Measurements from ENCODE around the gene NCAPG2.
A peak's percentile ranks its signal among the peaks of the same experiment; 100 is the strongest.

NCAPG2 gene

DNA sequence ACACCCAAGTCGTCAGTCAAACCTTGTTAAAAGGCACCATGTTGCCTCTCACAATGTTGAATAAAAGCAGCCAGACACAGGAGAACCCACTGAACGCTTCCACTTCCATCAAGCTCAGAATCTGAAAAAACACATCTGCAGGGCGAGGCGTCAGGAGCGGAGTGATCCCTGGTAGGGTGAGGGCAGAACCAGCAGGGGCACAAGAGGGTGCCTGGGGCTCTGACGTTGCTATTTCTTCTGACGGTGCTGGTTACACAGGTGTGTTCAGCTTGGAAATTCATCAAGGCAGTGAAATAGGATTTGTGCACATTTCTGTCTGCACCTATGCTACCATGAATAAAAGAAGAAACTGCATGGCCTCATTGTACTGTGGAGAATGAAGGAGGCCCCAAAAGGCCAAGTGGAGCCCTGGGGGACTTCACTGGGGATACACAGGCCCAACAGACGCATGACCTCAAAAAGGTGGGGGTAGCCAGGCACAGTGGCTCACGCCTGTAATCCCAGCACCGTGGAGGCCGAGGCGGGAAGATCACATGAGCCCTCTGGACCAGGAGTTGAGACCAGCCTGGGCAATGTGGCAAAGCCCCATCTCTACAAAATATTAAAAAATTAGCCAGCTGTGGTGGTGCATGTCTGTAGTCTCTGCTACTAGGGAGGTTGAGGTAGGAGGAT is 19.2 kb upstream of the NCAPG2 start:
- Histone ChIP-seq H3K27ac (ENCODE audit: low read length, poor library complexity, severe bottlenecking) (no peak overlapping the region), H3K9ac (ENCODE audit: low read length) (no peak overlapping the region)

DNA sequence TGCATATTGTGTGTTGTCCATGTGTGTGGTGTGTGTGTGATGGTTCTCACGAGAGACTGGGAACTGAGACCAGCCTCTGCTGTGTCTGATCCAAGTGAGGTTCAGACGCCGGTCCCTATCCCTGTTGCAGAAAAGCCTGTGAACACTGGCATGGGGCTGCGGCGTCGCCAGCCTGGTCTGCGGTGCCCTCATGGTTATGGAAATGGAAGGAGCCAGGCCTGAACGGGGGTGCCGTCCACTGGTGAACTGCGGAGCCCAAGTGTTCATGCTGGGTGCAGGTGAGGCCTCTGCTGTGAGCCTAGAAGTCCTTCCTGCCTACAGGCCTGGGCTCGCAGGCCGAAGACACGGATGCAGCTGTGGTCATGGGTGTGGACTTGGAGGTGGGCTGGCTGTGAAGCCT is 18.7 kb upstream of the NCAPG2 start:
- peaks cover 0 to 2% of the 10 kb centered on the region in 2 experiments for H3K36me3 ChIP-seq (ENCODE audit: control insufficient read depth in 1 of 2, insufficient read depth in 2 of 2, low read depth in 1 of 2, low read length in 2 of 2)
- peak overlapping the region; percentile 45 for H4K91ac ChIP-seq (ENCODE audit: low read length)
- no peak overlapping the region for H3K4ac ChIP-seq (ENCODE audit: low read depth in 1 of 2, low read length in 2 of 2)
- no peak overlapping the region for H2BK120ac ChIP-seq (ENCODE audit: low read depth, low read length)
- H3K4me2 ChIP-seq (ENCODE audit: low read length, poor library complexity, severe bottlenecking), result no peak overlapping the region
- H2BK5ac ChIP-seq (ENCODE audit: low read depth, low read length, poor library complexity, severe bottlenecking), result no peak overlapping the region
- no peak overlapping the region for H2AK5ac ChIP-seq (ENCODE audit: low read length, severe bottlenecking)
- H3K18ac ChIP-seq (ENCODE audit: low read depth in 1 of 2, low read length in 2 of 2), result no peak overlapping the region
- H2BK15ac ChIP-seq (ENCODE audit: low read depth, poor library complexity, severe bottlenecking), result no peak overlapping the region
- no peak overlapping the region for H3K14ac ChIP-seq (ENCODE audit: low read length in 2 of 2)
- H3K9me3 ChIP-seq (ENCODE audit: control insufficient read depth, low read length), result no peaks in the 10 kb centered on the region
- H4K8ac ChIP-seq (ENCODE audit: low read length), result no peak overlapping the region
- no peaks in the 10 kb centered on the region for H3K27me3 ChIP-seq (ENCODE audit: control insufficient read depth in 1 of 2, insufficient read depth in 1 of 2, low read length in 2 of 2)
- no peak overlapping the region for H3K23ac ChIP-seq (ENCODE audit: low read length in 2 of 2)
- DNase-seq, result no peak
- H2BK12ac ChIP-seq (ENCODE audit: low read length in 2 of 2), result no peak overlapping the region
- no peaks in the 10 kb centered on the region for H3K79me1 ChIP-seq (replicated peaks; ENCODE audit: low read length, poor library complexity, severe bottlenecking)
- H3K4me1 ChIP-seq (ENCODE audit: control insufficient read depth, insufficient read depth, low read depth, low read length), result no peaks in the 10 kb centered on the region
- H2AFZ ChIP-seq (ENCODE audit: low read depth, low read length), result no peak overlapping the region
- H3K4me3 ChIP-seq (ENCODE audit: insufficient read depth in 1 of 2, low read depth in 1 of 2, low read length in 2 of 2), result no peak overlapping the region
- 89% methylated on average over 12 of the region's 13 CpGs for WGBS
- H3K27ac ChIP-seq (ENCODE audit: low read length, poor library complexity, severe bottlenecking), result no peak overlapping the region
- H3K9ac ChIP-seq (ENCODE audit: low read length), result no peak overlapping the region

More for the DNA sequence above, 19.2 kb upstream of the NCAPG2 start:
- Histone ChIP-seq H3K4me1 (ENCODE audit: control insufficient read depth, insufficient read depth, low read depth, low read length) (no peaks in the 10 kb centered on the region), H2AK5ac (ENCODE audit: low read length, severe bottlenecking) (no peak overlapping the region), H3K4ac (ENCODE audit: low read depth in 1 of 2, low read length in 2 of 2) (no peak overlapping the region), H3K36me3 (ENCODE audit: control insufficient read depth in 1 of 2, insufficient read depth in 2 of 2, low read depth in 1 of 2, low read length in 2 of 2) (peaks cover 0 to 4% of the 10 kb centered on the region in 2 experiments), H3K4me3 (ENCODE audit: insufficient read depth in 1 of 2, low read depth in 1 of 2, low read length in 2 of 2) (no peak overlapping the region), H4K91ac (ENCODE audit: low read length) (no peak overlapping the region), H4K8ac (ENCODE audit: low read length) (no peak overlapping the region), H3K23ac (ENCODE audit: low read length in 2 of 2) (no peak overlapping the region), H3K9me3 (ENCODE audit: control insufficient read depth, low read length) (no peaks in the 10 kb centered on the region), H2BK12ac (ENCODE audit: low read length in 2 of 2) (no peak overlapping the region), H3K18ac (ENCODE audit: low read depth in 1 of 2, low read length in 2 of 2) (no peak overlapping the region), H3K4me2 (ENCODE audit: low read length, poor library complexity, severe bottlenecking) (no peak overlapping the region), H3K14ac (ENCODE audit: low read length in 2 of 2) (no peak overlapping the region), H2BK120ac (ENCODE audit: low read depth, low read length) (no peak overlapping the region), H2AFZ (ENCODE audit: low read depth, low read length) (no peak overlapping the region), H2BK5ac (ENCODE audit: low read depth, low read length, poor library complexity, severe bottlenecking) (no peak overlapping the region), H3K27me3 (ENCODE audit: control insufficient read depth in 1 of 2, insufficient read depth in 1 of 2, low read length in 2 of 2) (no peaks in the 10 kb centered on the region), H2BK15ac (ENCODE audit: low read depth, poor library complexity, severe bottlenecking) (no peak overlapping the region), H3K79me1 (replicated peaks; ENCODE audit: low read length, poor library complexity, severe bottlenecking) (no peaks in the 10 kb centered on the region)
- WGBS, result 91% methylated on average over 11 of the region's 12 CpGs
- no peak for DNase-seq

DNA sequence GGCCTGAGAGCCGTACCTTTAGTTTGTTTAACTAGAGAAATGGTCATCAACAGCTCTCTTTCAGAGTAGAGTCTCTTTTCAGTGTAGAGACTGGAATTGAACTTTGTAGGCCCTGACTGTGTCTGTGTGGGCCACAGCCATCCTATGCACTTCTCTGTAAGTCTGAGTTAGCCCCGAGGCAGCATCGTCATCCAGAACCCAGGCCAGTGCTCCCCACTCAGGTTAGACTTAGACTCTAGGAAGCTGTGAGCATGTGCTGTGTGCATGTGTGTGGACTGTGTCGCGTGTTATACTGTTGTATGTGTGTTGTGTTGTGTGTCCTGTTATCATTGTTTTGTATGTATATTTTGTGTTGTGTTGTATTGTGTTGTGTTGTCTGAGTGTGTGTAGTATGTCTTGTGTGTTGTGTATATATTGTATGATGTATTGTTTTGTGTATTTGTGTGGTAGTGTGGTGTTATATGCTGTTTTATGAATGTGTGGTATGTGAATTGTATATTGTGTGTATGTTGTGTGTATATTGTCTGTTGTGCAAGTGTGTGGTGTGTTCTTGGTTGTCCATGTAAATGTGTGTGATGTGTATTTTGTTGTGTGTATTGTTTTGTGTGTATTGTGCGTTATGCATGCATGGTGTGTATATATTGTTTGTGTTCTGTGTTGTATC is 18.1 kb upstream of the NCAPG2 start:
- Histone ChIP-seq H3K4ac (ENCODE audit: low read depth in 1 of 2, low read length in 2 of 2) (no peak overlapping the region), H3K14ac (ENCODE audit: low read length in 2 of 2) (no peak overlapping the region), H2AK5ac (ENCODE audit: low read length, severe bottlenecking) (no peak overlapping the region), H2BK15ac (ENCODE audit: low read depth, poor library complexity, severe bottlenecking) (no peak overlapping the region), H3K4me3 (ENCODE audit: insufficient read depth in 1 of 2, low read depth in 1 of 2, low read length in 2 of 2) (no peak overlapping the region), H2BK120ac (ENCODE audit: low read depth, low read length) (no peak overlapping the region), H3K9ac (ENCODE audit: low read length) (no peak overlapping the region), H3K9me3 (ENCODE audit: control insufficient read depth, low read length) (no peaks in the 10 kb centered on the region), H3K4me1 (ENCODE audit: control insufficient read depth, insufficient read depth, low read depth, low read length) (no peaks in the 10 kb centered on the region), H4K8ac (ENCODE audit: low read length) (no peak overlapping the region), H2AFZ (ENCODE audit: low read depth, low read length) (no peak overlapping the region), H2BK5ac (ENCODE audit: low read depth, low read length, poor library complexity, severe bottlenecking) (no peak overlapping the region), H3K36me3 (ENCODE audit: control insufficient read depth in 1 of 2, insufficient read depth in 2 of 2, low read depth in 1 of 2, low read length in 2 of 2) (no peaks in the 10 kb centered on the region), H3K4me2 (ENCODE audit: low read length, poor library complexity, severe bottlenecking) (no peak overlapping the region), H3K79me1 (replicated peaks; ENCODE audit: low read length, poor library complexity, severe bottlenecking) (no peaks in the 10 kb centered on the region), H3K23ac (ENCODE audit: low read length in 2 of 2) (no peak overlapping the region), H3K27ac (ENCODE audit: low read length, poor library complexity, severe bottlenecking) (no peak overlapping the region), H3K27me3 (ENCODE audit: control insufficient read depth in 1 of 2, insufficient read depth in 1 of 2, low read length in 2 of 2) (no peaks in the 10 kb centered on the region), H3K18ac (ENCODE audit: low read depth in 1 of 2, low read length in 2 of 2) (no peak overlapping the region), H4K91ac (ENCODE audit: low read length) (no peak overlapping the region), H2BK12ac (ENCODE audit: low read length in 2 of 2) (no peak overlapping the region)
- 85% methylated on average over 6 of the region's 6 CpGs for WGBS
- DNase-seq, result no peak

DNA sequence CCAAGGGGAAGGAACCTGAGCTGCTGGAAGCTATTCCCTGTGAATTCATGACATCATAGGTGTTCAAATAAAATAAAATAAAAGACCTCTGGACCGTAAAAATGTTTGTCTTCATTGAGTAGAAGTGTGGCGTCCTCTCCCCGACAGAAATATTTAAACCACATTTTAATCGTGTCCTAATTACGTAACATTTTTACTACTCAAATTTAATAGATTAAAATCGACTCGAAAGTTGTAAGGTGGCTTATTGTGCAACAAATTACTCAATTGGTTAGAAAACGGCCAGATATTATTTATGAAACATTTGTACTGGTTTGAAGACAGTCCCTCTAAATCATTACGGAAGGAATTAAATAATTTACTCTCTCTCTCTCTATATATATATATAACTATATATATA is 15.5 kb upstream of the NCAPG2 start:
- Histone ChIP-seq H4K8ac (ENCODE audit: low read length) (no peak overlapping the region), H3K9me3 (ENCODE audit: control insufficient read depth, low read length) (no peaks in the 10 kb centered on the region), H2BK15ac (ENCODE audit: low read depth, poor library complexity, severe bottlenecking) (no peak overlapping the region), H2AFZ (ENCODE audit: low read depth, low read length) (no peak overlapping the region), H2BK12ac (ENCODE audit: low read length in 2 of 2) (no peak overlapping the region), H4K91ac (ENCODE audit: low read length) (no peak overlapping the region), H3K36me3 (ENCODE audit: control insufficient read depth in 1 of 2, insufficient read depth in 2 of 2, low read depth in 1 of 2, low read length in 2 of 2) (no peaks in the 10 kb centered on the region), H3K79me1 (replicated peaks; ENCODE audit: low read length, poor library complexity, severe bottlenecking) (no peaks in the 10 kb centered on the region), H3K9ac (ENCODE audit: low read length) (no peak overlapping the region), H3K27me3 (ENCODE audit: control insufficient read depth in 1 of 2, insufficient read depth in 1 of 2, low read length in 2 of 2) (peaks cover 0 to 4% of the 10 kb centered on the region in 2 experiments), H3K4me3 (ENCODE audit: insufficient read depth in 1 of 2, low read depth in 1 of 2, low read length in 2 of 2) (no peak overlapping the region), H2BK5ac (ENCODE audit: low read depth, low read length, poor library complexity, severe bottlenecking) (no peak overlapping the region), H3K27ac (ENCODE audit: low read length, poor library complexity, severe bottlenecking) (no peak overlapping the region), H3K4ac (ENCODE audit: low read depth in 1 of 2, low read length in 2 of 2) (no peak overlapping the region), H3K23ac (ENCODE audit: low read length in 2 of 2) (no peak overlapping the region), H3K4me1 (ENCODE audit: control insufficient read depth, insufficient read depth, low read depth, low read length) (no peaks in the 10 kb centered on the region), H3K4me2 (ENCODE audit: low read length, poor library complexity, severe bottlenecking) (no peak overlapping the region), H3K18ac (ENCODE audit: low read depth in 1 of 2, low read length in 2 of 2) (no peak overlapping the region), H2AK5ac (ENCODE audit: low read length, severe bottlenecking) (no peak overlapping the region), H3K14ac (ENCODE audit: low read length in 2 of 2) (no peak overlapping the region), H2BK120ac (ENCODE audit: low read depth, low read length) (no peak overlapping the region)
- WGBS, result 100% methylated on average over 4 of the region's 9 CpGs
- no peak for DNase-seq
